HepG2 (cell line): Measurements from ENCODE around the gene CDK5RAP2. TPM values are rescaled to one million over a fixed set of nuclear protein-coding genes. Genes with fewer than 3 reads are reported as not detected.

Experiments used
- CBX2 ChIP-seq, 2 experiments: fragments of 200-600 bp in 1 of 2; sonication (generic); formaldehyde crosslinking in 1 of 2; IDR thresholded peaks; 2 replicates each; pipeline versions ENCODE4 v1.7.0 to v1.8.1; 2018 to 2022; ENCODE audit warnings: low read depth in 2 of 2, low read length in 1 of 2, mild to moderate bottlenecking in 1 of 2, missing genetic modification reagents in 1 of 2
- FOXA1 ChIP-seq, 2 experiments: fragments of 450-650 bp in 1 of 2; sonication (generic) in 1 of 2; formaldehyde crosslinking in 1 of 2; IDR thresholded peaks; 2 replicates each; pipeline versions ENCODE4 v1.4.0 to v1.6.1; 2016 to 2020; ENCODE audit warnings: missing genetic modification reagents in 1 of 2
- HDAC6 ChIP-seq: fragments of 200-600 bp; sonication (generic); IDR thresholded peaks from 2 replicates; pipeline ENCODE4 v1.7.0; 2017; ENCODE audit warnings: mild to moderate bottlenecking, antibody characterized with exemption, low read length, low read depth
- HOMEZ ChIP-seq: IDR thresholded peaks from 2 replicates; pipeline ENCODE4 v1.6.1; 2016; ENCODE audit warnings: low read depth
- KDM4B ChIP-seq: sonication (generic); formaldehyde crosslinking; IDR thresholded peaks from 2 replicates; pipeline ENCODE4 v1.4.0; 2020; ENCODE audit warnings: missing genetic modification reagents
- KDM5B ChIP-seq: sonication (generic); formaldehyde crosslinking; IDR thresholded peaks from 2 replicates; pipeline ENCODE4 v1.4.0; 2020; ENCODE audit warnings: missing genetic modification reagents, mild to moderate bottlenecking, borderline replicate concordance
- KLF9 ChIP-seq: IDR thresholded peaks from 2 replicates; pipeline ENCODE4 v1.6.1; 2016; ENCODE audit warnings: low read depth
- MAX ChIP-seq: IDR thresholded peaks from 2 replicates; pipeline ENCODE4 v1.6.1; 2012; ENCODE audit warnings: inconsistent platforms
- ONECUT2 ChIP-seq: sonication (generic); formaldehyde crosslinking; IDR thresholded peaks from 2 replicates; pipeline ENCODE4 v1.4.0; 2020; ENCODE audit warnings: missing genetic modification reagents
- PCBP2 ChIP-seq: fragments of 200-400 bp; formaldehyde crosslinking; optimal IDR thresholded peaks from 2 replicates; pipeline ENCODE3; 2018; ENCODE audit warnings: low read length, low read depth; ENCODE audit not compliant: poor library complexity, severe bottlenecking
- PHF20 ChIP-seq: sonication (generic); formaldehyde crosslinking; IDR thresholded peaks from 2 replicates; pipeline ENCODE4 v1.5.0; 2020; ENCODE audit warnings: mild to moderate bottlenecking, missing genetic modification reagents
- PLRG1 ChIP-seq: fragments of 450-650 bp; conservative IDR thresholded peaks from 2 replicates; pipeline ENCODE4 v1.6.1; 2016
- SCMH1 ChIP-seq: sonication (generic); formaldehyde crosslinking; IDR thresholded peaks from 2 replicates; pipeline ENCODE4 v1.9.0; 2021; ENCODE audit warnings: missing genetic modification reagents, mild to moderate bottlenecking, borderline replicate concordance
- SMC3 ChIP-seq: IDR thresholded peaks from 2 replicates; pipeline ENCODE4 v1.6.1; 2011; ENCODE audit warnings: low read length, improper control_type of control experiment
- SNAI1 ChIP-seq: sonication (generic); formaldehyde crosslinking; IDR thresholded peaks from 2 replicates; pipeline ENCODE4 v1.5.0; 2020; ENCODE audit warnings: mild to moderate bottlenecking, missing genetic modification reagents, borderline replicate concordance
- SNAPC5 ChIP-seq: sonication (generic); formaldehyde crosslinking; IDR thresholded peaks from 2 replicates; pipeline ENCODE4 v1.8.1; 2023; ENCODE audit warnings: mild to moderate bottlenecking, missing genetic modification reagents, borderline replicate concordance
- SP2 ChIP-seq: sonication (generic); formaldehyde crosslinking; IDR thresholded peaks from 2 replicates; pipeline ENCODE4 v1.5.1; 2020; ENCODE audit warnings: mild to moderate bottlenecking, missing genetic modification reagents
- ZBTB3 ChIP-seq: sonication (generic); formaldehyde crosslinking; IDR thresholded peaks from 2 replicates; pipeline ENCODE4 v1.4.0; 2020; ENCODE audit warnings: low read depth, mild to moderate bottlenecking, moderate library complexity, missing genetic modification reagents, borderline replicate concordance
- ZFAT ChIP-seq: sonication (generic); formaldehyde crosslinking; conservative IDR thresholded peaks from 2 replicates; pipeline ENCODE4 v1.8.1; 2023; ENCODE audit warnings: missing genetic modification reagents, inconsistent platforms
- ZNF282 ChIP-seq: fragments of 450-650 bp; IDR thresholded peaks from 2 replicates; pipeline ENCODE4 v1.6.1; 2018; ENCODE audit not compliant: partially characterized antibody
- ZNF335 ChIP-seq: sonication (generic); formaldehyde crosslinking; IDR thresholded peaks from 2 replicates; pipeline ENCODE4 v1.4.0; 2020; ENCODE audit warnings: missing genetic modification reagents
- ZNF34 ChIP-seq: sonication (generic); formaldehyde crosslinking; IDR thresholded peaks from 2 replicates; pipeline ENCODE4 v1.4.0; 2020; ENCODE audit warnings: mild to moderate bottlenecking, missing genetic modification reagents, borderline replicate concordance
- ZNF468 ChIP-seq: sonication (generic); formaldehyde crosslinking; IDR thresholded peaks from 2 replicates; pipeline ENCODE4 v1.8.0; 2022; ENCODE audit warnings: mild to moderate bottlenecking, moderate library complexity, missing genetic modification reagents
- ZNF780A ChIP-seq: sonication (generic); formaldehyde crosslinking; IDR thresholded peaks from 2 replicates; pipeline ENCODE4 v1.8.0; 2022; ENCODE audit warnings: mild to moderate bottlenecking, missing genetic modification reagents, moderate library complexity
- ZUFSP ChIP-seq: sonication (generic); formaldehyde crosslinking; IDR thresholded peaks from 2 replicates; pipeline ENCODE4 v1.9.0; 2021; ENCODE audit warnings: missing genetic modification reagents, mild to moderate bottlenecking, borderline replicate concordance
- polyA plus RNA-seq, 8 experiments: library from polyadenylated mRNA; depleted of rRNA in 3 of 8; stranded (reverse) in 7 of 8; unstranded in 1 of 8; fragments of >200 nt; fragmentation: Illumina TruSeq in 4 of 8; extraction: Trizol in 4 of 8; gene quantifications; 2 replicates each; pipeline versions ENCODE4 v1.2.1 to v1.2.3, GENCODE V29; 2011 to 2016; ENCODE audit warnings: low read depth in 4 of 8, missing spikeins in 1 of 8, mixed read lengths in 1 of 8; ENCODE audit not compliant: insufficient read depth in 1 of 8
- total RNA-seq, 5 experiments: library from RNA; depleted of rRNA; stranded (reverse); fragments of >200 nt; fragmentation: Illumina TruSeq; extraction: Trizol; gene quantifications; 2 replicates each; pipeline ENCODE4 v1.2.3, GENCODE V29; 2016; ENCODE audit warnings: low read depth in 1 of 5
- TF ChIP-seq, protein P1 (sequence below): IDR thresholded peaks from 2 replicates; pipeline ENCODE4 v1.6.1; 2016; ENCODE audit warnings: missing genetic modification reagents, missing compliant biosample characterization
- TF ChIP-seq, protein P2 (sequence below): sonication (generic); formaldehyde crosslinking; IDR thresholded peaks from 2 replicates; pipeline ENCODE4 v1.4.0; 2020; ENCODE audit warnings: mild to moderate bottlenecking, missing genetic modification reagents

The CDK5RAP2 gene
- total and polyA plus RNA-seq, 2 of the 13 experiments (the other 11 are each of a cell fraction or from before 2014, with no cell fraction given), result 31.8 to 42.2 TPM

GRCh38 chr9:120538339-120538738 is 41.6 kb downstream of the CDK5RAP2 start (continued):
- TF ChIP-seq ZNF335 (CRISPR knock-in tag) (0 out of 2 replicates have a peak, but pooled peaks have one; percentile 39), ZNF34 (no peak), SCMH1 (CRISPR knock-in tag) (no peak), SP2 (CRISPR knock-in tag) (no peak), PHF20 (CRISPR knock-in tag) (no peak), SNAPC5 (CRISPR knock-in tag) (no peak), MAX (peak; percentile 92), ZFAT (CRISPR knock-in tag) (no peak), HDAC6 (no peak), ONECUT2 (CRISPR knock-in tag) (no peak), ZNF780A (CRISPR knock-in tag) (no peak), SMC3 (no peak), ZNF282 (no peak), PCBP2 (no peak), HOMEZ (CRISPR knock-in tag) (peak; percentile 99), PLRG1 (no peak), KDM4B (CRISPR knock-in tag) (0 out of 2 replicates have a peak, but pooled peaks have one; percentile 51), FOXA1 (IDR thresholded peaks at IDR 0.05) (no peak), FOXA1 (CRISPR knock-in tag; IDR thresholded peaks at IDR 0.05) (peak; percentile 80), ZBTB3 (no peak), KDM5B (CRISPR knock-in tag) (no peak), KLF9 (CRISPR knock-in tag) (0 out of 2 replicates have a peak, but pooled peaks have one; percentile 33), CBX2 (IDR thresholded peaks at IDR 0.05; ENCODE audit: low read depth, low read length) (no peak), CBX2 (CRISPR knock-in tag; IDR thresholded peaks at IDR 0.05; ENCODE audit: low read depth) (no peak), ZUFSP (CRISPR knock-in tag) (no peak), SNAI1 (no peak), ZNF468 (no peak)
- TF ChIP-seq, protein P1, sequence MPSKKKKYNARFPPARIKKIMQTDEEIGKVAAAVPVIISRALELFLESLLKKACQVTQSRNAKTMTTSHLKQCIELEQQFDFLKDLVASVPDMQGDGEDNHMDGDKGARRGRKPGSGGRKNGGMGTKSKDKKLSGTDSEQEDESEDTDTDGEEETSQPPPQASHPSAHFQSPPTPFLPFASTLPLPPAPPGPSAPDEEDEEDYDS (CRISPR knock-in tag), result peak; percentile 30; the same call in 1 of the 2 replicates
- TF ChIP-seq, protein P2, sequence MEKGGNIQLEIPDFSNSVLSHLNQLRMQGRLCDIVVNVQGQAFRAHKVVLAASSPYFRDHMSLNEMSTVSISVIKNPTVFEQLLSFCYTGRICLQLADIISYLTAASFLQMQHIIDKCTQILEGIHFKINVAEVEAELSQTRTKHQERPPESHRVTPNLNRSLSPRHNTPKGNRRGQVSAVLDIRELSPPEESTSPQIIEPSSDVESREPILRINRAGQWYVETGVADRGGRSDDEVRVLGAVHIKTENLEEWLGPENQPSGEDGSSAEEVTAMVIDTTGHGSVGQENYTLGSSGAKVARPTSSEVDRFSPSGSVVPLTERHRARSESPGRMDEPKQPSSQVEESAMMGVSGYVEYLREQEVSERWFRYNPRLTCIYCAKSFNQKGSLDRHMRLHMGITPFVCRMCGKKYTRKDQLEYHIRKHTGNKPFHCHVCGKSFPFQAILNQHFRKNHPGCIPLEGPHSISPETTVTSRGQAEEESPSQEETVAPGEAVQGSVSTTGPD, result peak; percentile 49; the same call in 1 of the 2 replicates
